OCI-LY1 (cell line): Measurements from ENCODE around the gene SLC43A3.

Experiments
- CTCF ChIP-seq: fragments of 200-600 bp; sonication (generic), shearing (Covaris generic); IDR thresholded peaks from 2 replicates; pipeline ENCODE4 v1.5.1; 2017; ENCODE audit warnings: mild to moderate bottlenecking, antibody characterized with exemption, low read length, moderate library complexity, mixed read lengths
- EZH2 ChIP-seq: fragments of 200-600 bp; sonication (generic), shearing (Covaris generic); IDR thresholded peaks from 2 replicates; pipeline ENCODE4 v1.8.0; 2017; ENCODE audit warnings: borderline replicate concordance, mixed run types, mild to moderate bottlenecking, antibody characterized with exemption, low read length, moderate library complexity, mixed read lengths

GRCh38 chr11:57407941-57408475 is 18.9 kb downstream of the SLC43A3 start:
- TF ChIP-seq CTCF (no peak), EZH2 (no peak)
